Muscle layer of colon (tissue), 2 donors: Measurements from ENCODE around the gene MRPL43.
A peak's percentile ranks its signal among the peaks of the same experiment; 100 is the strongest.
"Not testable (repeated sequence)": the region's sequence is repeated elsewhere in the genome, so short reads cannot be mapped to it uniquely, and the experiment has no call there.

Experiments
- H3K27ac ChIP-seq: one replicate; pipeline ENCODE4 v1.7.0; 2013; ENCODE audit warnings: low read depth, mild to moderate bottlenecking, low read length, moderate library complexity
- H3K27me3 ChIP-seq, 2 donors: one replicate each; pipeline ENCODE4 v1.7.0; 2013; ENCODE audit warnings: low read length in 2 of 2, mild to moderate bottlenecking in 2 of 2; ENCODE audit not compliant: insufficient read depth in 2 of 2, control insufficient read depth in 1 of 2
- H3K36me3 ChIP-seq: one replicate; pipeline ENCODE4 v1.7.0; 2013; ENCODE audit warnings: mild to moderate bottlenecking, low read length; ENCODE audit not compliant: insufficient read depth
- H3K4me1 ChIP-seq: one replicate; pipeline ENCODE4 v1.7.0; 2013; ENCODE audit warnings: mild to moderate bottlenecking, low read length; ENCODE audit not compliant: insufficient read depth
- H3K4me3 ChIP-seq, 2 donors: one replicate each; pipeline ENCODE4 v1.7.0; 2013; ENCODE audit warnings: low read length in 2 of 2, low read depth in 1 of 2, mild to moderate bottlenecking in 1 of 2, moderate library complexity in 1 of 2
- H3K9ac ChIP-seq: one replicate; pipeline ENCODE4 v1.7.0; 2013; ENCODE audit warnings: low read length
- H3K9me3 ChIP-seq: one replicate; pipeline ENCODE4 v1.7.0; 2013; ENCODE audit warnings: mild to moderate bottlenecking, low read length
- donor health status: abdominal sarcoma.
- donor health status: Adenocarcinoma of cecum.

Gene MRPL43

GRCh38 chr10:100976906-100977305, 10.4 kb downstream of the MRPL43 start:
- H3K4me1 ChIP-seq, result no peaks in the 10 kb centered on the region
- H3K36me3 ChIP-seq, result peaks cover 33% of the 10 kb centered on the region
- no peak overlapping the region for H3K4me3 ChIP-seq
- H3K9me3 ChIP-seq, result no peaks in the 10 kb centered on the region
- H3K27ac ChIP-seq, result no peak overlapping the region
- H3K9ac ChIP-seq, result no peak overlapping the region
- no peaks in the 10 kb centered on the region for H3K27me3 ChIP-seq

- H3K36me3 ChIP-seq, result peaks cover 23% of the 10 kb centered on the region
Measured at GRCh38 chr10:100975397-100975796, 11.9 kb downstream of the MRPL43 start.

GRCh38 chr10:100972904-100973535, 14.3 kb downstream of the MRPL43 start:
- H3K36me3 ChIP-seq, result peaks cover 6% of the 10 kb centered on the region
- H3K27me3 ChIP-seq, result no peaks in the 10 kb centered on the region
- no peak overlapping the region for H3K4me3 ChIP-seq
- no peaks in the 10 kb centered on the region for H3K9me3 ChIP-seq
- peaks cover 8% of the 10 kb centered on the region for H3K4me1 ChIP-seq
- no peak overlapping the region for H3K9ac ChIP-seq
- no peak overlapping the region for H3K27ac ChIP-seq

More at GRCh38 chr10:100975397-100975796, 11.9 kb downstream of the MRPL43 start:
- H3K9me3 ChIP-seq, H3K4me3 ChIP-seq, H3K4me1 ChIP-seq, H3K27ac ChIP-seq, H3K27me3 ChIP-seq, H3K9ac ChIP-seq: not testable (repeated sequence)

- no peak overlapping the region for H3K27ac ChIP-seq
Measured at GRCh38 chr10:100972115-100972903, 15.0 kb downstream of the MRPL43 start.

GRCh38 chr10:100970914-100971811, 16.1 kb downstream of the MRPL43 start:
- no peak overlapping the region for H3K9ac ChIP-seq
- peaks cover 8% of the 10 kb centered on the region for H3K4me1 ChIP-seq
- H3K27ac ChIP-seq, result no peak overlapping the region
- H3K4me3 ChIP-seq, result no peak overlapping the region
- no peaks in the 10 kb centered on the region for H3K27me3 ChIP-seq
- H3K9me3 ChIP-seq, result no peaks in the 10 kb centered on the region
- no peaks in the 10 kb centered on the region for H3K36me3 ChIP-seq

More at GRCh38 chr10:100972115-100972903, 15.0 kb downstream of the MRPL43 start:
- no peaks in the 10 kb centered on the region for H3K9me3 ChIP-seq
- H3K9ac ChIP-seq, result no peak overlapping the region
- no peaks in the 10 kb centered on the region for H3K36me3 ChIP-seq
- peaks cover 8% of the 10 kb centered on the region for H3K4me1 ChIP-seq
- no peaks in the 10 kb centered on the region for H3K27me3 ChIP-seq
- no peak overlapping the region for H3K4me3 ChIP-seq

- Histone ChIP-seq H3K27ac (no peak overlapping the region), H3K36me3 (peaks cover 7% of the 10 kb centered on the region), H3K4me1 (peaks cover 8% of the 10 kb centered on the region), H3K9ac (no peak overlapping the region), H3K9me3 (no peaks in the 10 kb centered on the region), H3K4me3 (peak overlapping the region; percentile 35 to 58), H3K27me3 (no peaks in the 10 kb centered on the region)
Measured at GRCh38 chr10:100970076-100970913, 17.0 kb downstream of the MRPL43 start.

DNA sequence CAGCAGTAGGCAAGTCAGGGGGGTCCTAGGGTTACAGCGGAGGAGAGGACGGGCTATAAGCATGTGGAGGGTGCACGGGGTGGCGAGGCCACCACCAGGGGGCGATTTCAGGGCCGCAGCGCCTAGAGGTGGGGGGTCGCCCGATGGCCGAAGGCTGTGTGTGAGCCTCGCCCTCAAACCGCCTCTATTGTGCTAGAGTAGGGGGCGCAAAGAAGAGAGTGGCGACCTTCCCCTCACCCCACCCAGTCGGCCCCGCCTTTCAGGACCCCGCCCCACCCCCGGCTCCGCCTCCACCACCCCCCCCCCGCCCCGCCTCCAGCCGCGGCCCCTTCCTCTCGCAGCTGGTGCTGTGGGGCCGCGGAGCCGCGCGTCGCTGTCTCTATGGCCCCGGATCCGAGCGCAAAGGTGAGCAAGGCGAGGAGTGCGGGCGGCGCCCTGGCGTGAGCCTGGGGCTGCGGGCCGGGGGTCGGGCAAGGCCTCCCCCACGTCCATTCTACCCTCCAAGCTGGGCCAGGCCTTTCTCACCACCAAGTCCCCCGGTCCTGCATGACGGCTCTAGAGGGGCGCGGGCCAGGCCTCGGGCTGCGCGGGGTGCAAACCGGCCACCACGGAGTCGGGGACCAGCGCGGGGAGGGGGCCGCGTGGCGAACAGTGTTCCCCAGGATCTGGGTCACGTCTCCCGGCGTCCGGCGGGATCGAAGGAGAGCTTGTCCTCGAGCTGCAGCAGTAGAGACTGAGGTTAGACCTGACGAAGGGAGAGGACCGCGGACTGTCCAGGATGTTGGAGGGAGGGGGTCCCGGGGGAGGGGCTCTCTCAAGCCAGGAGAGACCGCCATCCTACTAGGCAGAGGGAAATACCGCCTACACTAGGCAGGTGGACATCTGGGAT, 17.9 kb downstream of the MRPL43 start, which contains the start of gene SEMA4G:
Gene SEMA4G (plus strand): TSS at position 318 of the 889 bp plus-strand sequence. CDS start 3,409 bp downstream, outside the sequence.
- no peak within 1 kb of the TSS for H3K27ac ChIP-seq
- no peak within 1 kb of the TSS for H3K9ac ChIP-seq
- peak within 1 kb of the TSS; percentile 35 to 58 for H3K4me3 ChIP-seq
- peaks cover 11% of the 10 kb centered on the region for H3K36me3 ChIP-seq
- peaks cover 8% of the 10 kb centered on the region for H3K4me1 ChIP-seq
- H3K27me3 ChIP-seq, result no peaks in the 10 kb centered on the region
- H3K9me3 ChIP-seq, result no peaks in the 10 kb centered on the region

GRCh38 chr10:100968863-100969186, 18.5 kb downstream of the MRPL43 start:
- H3K4me1 ChIP-seq, result peaks cover 8% of the 10 kb centered on the region
- peaks cover 11% of the 10 kb centered on the region for H3K36me3 ChIP-seq
- peak overlapping the region; percentile 22 to 56 for H3K4me3 ChIP-seq
- H3K9me3 ChIP-seq, result no peaks in the 10 kb centered on the region
- H3K27me3 ChIP-seq, result no peaks in the 10 kb centered on the region
- H3K27ac ChIP-seq, result no peak overlapping the region
- H3K9ac ChIP-seq, result no peak overlapping the region

GRCh38 chr10:100968062-100968736, 19.1 kb downstream of the MRPL43 start:
- Histone ChIP-seq H3K27me3 (no peaks in the 10 kb centered on the region), H3K27ac (no peak overlapping the region), H3K9me3 (no peaks in the 10 kb centered on the region), H3K4me1 (peaks cover 8% of the 10 kb centered on the region), H3K4me3 (no peak overlapping the region), H3K36me3 (peaks cover 13% of the 10 kb centered on the region), H3K9ac (no peak overlapping the region)

- peaks cover 8% of the 10 kb centered on the region for H3K4me1 ChIP-seq
- H3K4me3 ChIP-seq, result no peak overlapping the region
- no peaks in the 10 kb centered on the region for H3K27me3 ChIP-seq
- H3K27ac ChIP-seq, result no peak overlapping the region
- H3K36me3 ChIP-seq, result peaks cover 22% of the 10 kb centered on the region
- H3K9ac ChIP-seq, result no peak overlapping the region
- H3K9me3 ChIP-seq, result no peaks in the 10 kb centered on the region
Measured at GRCh38 chr10:100967332-100967731, 20.0 kb downstream of the MRPL43 start.
